HepG2 (cell line): Measurements from ENCODE around the gene SAMD4B. TPM values are rescaled to one million over a fixed set of nuclear protein-coding genes. Genes with fewer than 3 reads are reported as not detected.

Source experiments
- ATAC-seq: fragments of 200-7000 bp; cut with Tn5 transposase; 3 replicates; pipeline ENCODE4 v1.9.1; 2020; ENCODE audit warnings: mild to moderate bottlenecking, moderate library complexity
- BruUV-seq: library from RNA; stranded (reverse); fragments of 400-500 nt; replicated peaks from 2 replicates; lab custom pipeline; 2021; lab: Mats Ljungman, UMichigan
- CTCF ChIA-PET: fragments of 300-600 bp; formaldehyde crosslinking; extraction: SDS; loops from one replicate; lab custom pipeline; 2021; ENCODE audit warnings: low total read pairs, inconsistent platforms, low intra/inter-chr PET ratio; lab: Yijun Ruan, JAX
- POLR2A ChIA-PET: fragments of 350-600 bp; sonication (Branson Sonifier 250); formaldehyde crosslinking; loops from one replicate; lab custom pipeline; 2020; ENCODE audit warnings: antibody characterized with exemption, inconsistent platforms; lab: Yijun Ruan, JAX
- DNase-seq: peaks from one replicate; pipeline ENCODE4 v3.0.0-alpha.2; 2015; ENCODE audit warnings: low spot score
- FAIRE-seq: peaks from 3 replicates; lab custom pipeline; 2011; peaks lifted over from hg19 to GRCh38; lab: Jason Lieb, UNC
- H2AFZ ChIP-seq: one replicate; pipeline ENCODE4 v1.6.1; 2011; ENCODE audit warnings: low read length, inconsistent platforms
- H3K27ac ChIP-seq: fragments of 300-600 bp; 3 replicates; pipeline ENCODE4 v1.8.0; 2011; ENCODE audit warnings: mixed run types, mild to moderate bottlenecking, mixed read lengths, low read length, inconsistent platforms; ENCODE audit not compliant: insufficient read depth; ENCODE audit errors: extremely low read length
- H3K27me3 ChIP-seq, 2 experiments: fragments of 200-600 bp in 1 of 2; 2 replicates in 1 of 2; 3 replicates in 1 of 2; pipeline versions ENCODE4 v1.6.0 to v1.8.0; 2011; ENCODE audit warnings: low read length in 2 of 2, mild to moderate bottlenecking in 2 of 2, moderate library complexity in 2 of 2, inconsistent platforms in 1 of 2; ENCODE audit not compliant: insufficient read depth in 2 of 2, control insufficient read depth in 1 of 2
- H3K36me3 ChIP-seq, 2 experiments: fragments of 200-600 bp in 1 of 2; replicated peaks in 1 of 2; 2 replicates in 1 of 2; 3 replicates in 1 of 2; pipeline versions ENCODE4 v1.5.1 to v1.8.0; 2011; ENCODE audit warnings: low read length in 2 of 2, inconsistent platforms in 1 of 2; ENCODE audit not compliant: insufficient read depth in 2 of 2, control insufficient read depth in 1 of 2
- H3K4me1 ChIP-seq: 2 replicates; pipeline ENCODE4 v1.5.1; 2012; ENCODE audit warnings: low read length, inconsistent platforms; ENCODE audit not compliant: insufficient read depth
- H3K4me2 ChIP-seq: 2 replicates; pipeline ENCODE4 v1.6.0; 2011; ENCODE audit warnings: low read depth, low read length, inconsistent platforms
- H3K4me3 ChIP-seq, 3 experiments: fragments of 200-600 bp in 1 of 3; sonication (generic), shearing (Covaris generic) in 1 of 3; replicated peaks in 1 of 3; 2 replicates each; pipeline ENCODE4 v1.5.1; 2011 to 2016; ENCODE audit warnings: low read length in 3 of 3, inconsistent platforms in 2 of 3, low read depth in 2 of 3, mild to moderate bottlenecking in 2 of 3, control low read depth in 1 of 3, mixed read lengths in 1 of 3; ENCODE audit not compliant: insufficient read depth in 1 of 3
- H3K79me2 ChIP-seq: one replicate; pipeline ENCODE4 v1.6.1; 2011; ENCODE audit warnings: low read length, inconsistent platforms; ENCODE audit not compliant: insufficient read depth
- H3K9ac ChIP-seq: 2 replicates; pipeline ENCODE4 v1.6.0; 2011; ENCODE audit warnings: mild to moderate bottlenecking, low read depth, low read length, inconsistent platforms; ENCODE audit not compliant: insufficient read depth
- H3K9me3 ChIP-seq: 2 replicates; pipeline ENCODE4 v1.5.1; 2012; ENCODE audit warnings: mild to moderate bottlenecking, low read length
- H4K20me1 ChIP-seq: 2 replicates; pipeline ENCODE4 v1.6.0; 2011; ENCODE audit warnings: inconsistent platforms, mild to moderate bottlenecking, low read length, moderate library complexity; ENCODE audit not compliant: insufficient read depth
- CEBPZ ChIP-seq: IDR thresholded peaks from 2 replicates; pipeline ENCODE4 v1.6.1; 2012; ENCODE audit warnings: low read length, improper control_type of control experiment
- CREB3 ChIP-seq: sonication (generic); formaldehyde crosslinking; IDR thresholded peaks from 2 replicates; pipeline ENCODE4 v1.5.0; 2020; ENCODE audit warnings: missing genetic modification reagents
- CREM ChIP-seq, 2 experiments: sonication (generic) in 1 of 2; formaldehyde crosslinking in 1 of 2; IDR thresholded peaks; 2 replicates each; pipeline versions ENCODE4 v1.4.0 to v1.6.1; 2016 to 2020; ENCODE audit warnings: antibody characterized with exemption in 1 of 2, mild to moderate bottlenecking in 1 of 2, missing genetic modification reagents in 1 of 2
- GMEB1 ChIP-seq: sonication (generic); formaldehyde crosslinking; IDR thresholded peaks from 2 replicates; pipeline ENCODE4 v1.5.1; 2020; ENCODE audit warnings: missing genetic modification reagents, mild to moderate bottlenecking, borderline replicate concordance
- IRF9 ChIP-seq: sonication (generic); formaldehyde crosslinking; IDR thresholded peaks from 2 replicates; pipeline ENCODE4 v1.8.0; 2022; ENCODE audit warnings: missing genetic modification reagents, mild to moderate bottlenecking, borderline replicate concordance
- MTF2 ChIP-seq: sonication (generic); formaldehyde crosslinking; IDR thresholded peaks from 2 replicates; pipeline ENCODE4 v1.5.0; 2020; ENCODE audit warnings: missing genetic modification reagents, borderline replicate concordance
- STAG1 ChIP-seq: sonication (generic); formaldehyde crosslinking; IDR thresholded peaks from 2 replicates; pipeline ENCODE4 v1.4.0; 2020; ENCODE audit warnings: missing genetic modification reagents
- USF2 ChIP-seq, 2 experiments: sonication (generic) in 1 of 2; formaldehyde crosslinking in 1 of 2; IDR thresholded peaks; 2 replicates each; pipeline versions ENCODE4 v1.5.1 to v1.6.1; 2011 to 2020; ENCODE audit warnings: borderline replicate concordance in 1 of 2, low read depth in 1 of 2, low read length in 1 of 2, mild to moderate bottlenecking in 1 of 2, missing genetic modification reagents in 1 of 2, moderate library complexity in 1 of 2
- ZFX ChIP-seq: sonication (generic); formaldehyde crosslinking; IDR thresholded peaks from 2 replicates; pipeline ENCODE4 v1.4.0; 2020; ENCODE audit warnings: mild to moderate bottlenecking, low read depth, missing genetic modification reagents, moderate library complexity
- ZNF891 ChIP-seq: sonication (generic); formaldehyde crosslinking; IDR thresholded peaks from 2 replicates; pipeline ENCODE4 v1.5.0; 2020; ENCODE audit warnings: mild to moderate bottlenecking, missing genetic modification reagents
- WGBS: methylation state at CpG from one replicate; pipeline ENCODE4 v1.1.6; 2017; ENCODE audit warnings: low lambda C conversion rate; 5-methylcytosine and 5-hydroxymethylcytosine counted together
- in situ Hi-C: cut with HindIII; loops from 2 replicates; pipeline ENCODE4 v1.10.0; 2017; ENCODE audit warnings: low pct_unique_long_range_greater_than_20kb; ENCODE audit not compliant: extremely low pct_ligation_motif_present
- intact Hi-C: fragments of 100-400 bp; cut with micrococcal nuclease; formaldehyde crosslinking; loops from one replicate; pipeline ENCODE4 v1.10.0; 2022; ENCODE audit not compliant: unreplicated experiment
- polyA plus RNA-seq, 8 experiments: library from polyadenylated mRNA; depleted of rRNA in 3 of 8; stranded (reverse) in 7 of 8; unstranded in 1 of 8; fragments of >200 nt; fragmentation: Illumina TruSeq in 4 of 8; extraction: Trizol in 4 of 8; gene quantifications; 2 replicates each; pipeline versions ENCODE4 v1.2.1 to v1.2.3, GENCODE V29; 2011 to 2016; ENCODE audit warnings: low read depth in 4 of 8, missing spikeins in 1 of 8, mixed read lengths in 1 of 8; ENCODE audit not compliant: insufficient read depth in 1 of 8
- total RNA-seq, 5 experiments: library from RNA; depleted of rRNA; stranded (reverse); fragments of >200 nt; fragmentation: Illumina TruSeq; extraction: Trizol; gene quantifications; 2 replicates each; pipeline ENCODE4 v1.2.3, GENCODE V29; 2016; ENCODE audit warnings: low read depth in 1 of 5

The SAMD4B gene
- total and polyA plus RNA-seq, 2 of the 13 experiments (the other 11 are each of a cell fraction or from before 2014, with no cell fraction given) = 26.0 to 31.8 TPM

- in situ Hi-C loops (no loop called here), intact Hi-C loops (loop anchor here (1.0 to 5.0 kb wide), 2 partner anchors 10 to 1041 kb away; partner anchors contain the start of gene SERTAD3)
- H3K4me3 ChIP-seq = peak overlapping the region in 1 of 3 experiments; percentile 49; a peak in 2 of 6 replicates
- H3K27ac ChIP-seq = peak overlapping the region; percentile 98
- no peak overlapping the region for H2AFZ ChIP-seq
- ChIA-PET CTCF (interaction anchor here (0.7 kb wide), 1 partner anchor 11 kb away, joined by 3 read pairs; the partner anchor contains the start of gene PLEKHG2), POLR2A (interaction anchor here (0.9 to 2.7 kb wide), 13 partner anchors 10 to 256 kb away, joined by 3 to 64 read pairs (median 8); partner anchors contain the start of genes MED29, PAF1, PLEKHG2 and RPS16)
- FAIRE-seq (peak; percentile 93), DNase-seq (peak; percentile 96), ATAC-seq (peak; percentile 79)
- peak overlapping the region; percentile 67 for H3K4me2 ChIP-seq
- H3K27me3 ChIP-seq = no peaks in the 10 kb centered on the region; a peak in 1 of 5 replicates
- WGBS = 7% methylated on average over 8 of the region's 25 CpGs
- H4K20me1 ChIP-seq = no peaks in the 10 kb centered on the region
- peaks cover 76% of the 10 kb centered on the region for H3K4me1 ChIP-seq
- no peaks in the 10 kb centered on the region for H3K9me3 ChIP-seq
- no TSS peak for BruUV-seq
- no peaks in the 10 kb centered on the region for H3K36me3 ChIP-seq
- peak overlapping the region; percentile 77 for H3K9ac ChIP-seq
- peaks cover under 1% of the 10 kb centered on the region for H3K79me2 ChIP-seq
- no peak for TF ChIP-seq STAG1 (CRISPR knock-in tag)
- peak; percentile 85 for TF ChIP-seq ZFX (CRISPR knock-in tag)
- peak; percentile 61; the same call in 1 of the 2 replicates for TF ChIP-seq GMEB1 (CRISPR knock-in tag)
- peak; percentile 89 for TF ChIP-seq CREM (IDR thresholded peaks at IDR 0.05)
- no peak for TF ChIP-seq CREM (CRISPR knock-in tag; IDR thresholded peaks at IDR 0.05)
- no peak for TF ChIP-seq CREB3 (CRISPR knock-in tag)
- peak; percentile 71; the same call in 1 of the 2 replicates for TF ChIP-seq IRF9 (CRISPR knock-in tag)
- TF ChIP-seq USF2 (IDR thresholded peaks at IDR 0.05; ENCODE audit: low read depth, low read length) = peak; percentile 2; the same call in 1 of the 2 replicates
- 0 out of 2 replicates have a peak, but pooled peaks have one; percentile 58 for TF ChIP-seq USF2 (CRISPR knock-in tag; IDR thresholded peaks at IDR 0.05; ENCODE audit: borderline replicate concordance)
- TF ChIP-seq CEBPZ = no peak
- no peak for TF ChIP-seq MTF2
- peak; percentile 97 for TF ChIP-seq ZNF891 (CRISPR knock-in tag)
Observed at GRCh38 chr19:39401549-39402345, 59.5 kb downstream of the SAMD4B start.
